Stimulated activated CD8-positive, alpha-beta memory T cell treated with anti-CD3 and anti-CD28 coated beads, Interleukin-2, amount 100 ng/mL, for 1 hour (primary cell): Measurements from ENCODE around the gene DPM3.
"Not testable (repeated sequence)": the region's sequence is repeated elsewhere in the genome, so short reads cannot be mapped to it uniquely, and the experiment has no call there.

Experiments
- DNase-seq, 2 donors: peaks; one replicate each; pipeline ENCODE4 v3.0.0-alpha.2; 2020; ENCODE audit warnings: low read depth in 2 of 2

Gene DPM3

DNA sequence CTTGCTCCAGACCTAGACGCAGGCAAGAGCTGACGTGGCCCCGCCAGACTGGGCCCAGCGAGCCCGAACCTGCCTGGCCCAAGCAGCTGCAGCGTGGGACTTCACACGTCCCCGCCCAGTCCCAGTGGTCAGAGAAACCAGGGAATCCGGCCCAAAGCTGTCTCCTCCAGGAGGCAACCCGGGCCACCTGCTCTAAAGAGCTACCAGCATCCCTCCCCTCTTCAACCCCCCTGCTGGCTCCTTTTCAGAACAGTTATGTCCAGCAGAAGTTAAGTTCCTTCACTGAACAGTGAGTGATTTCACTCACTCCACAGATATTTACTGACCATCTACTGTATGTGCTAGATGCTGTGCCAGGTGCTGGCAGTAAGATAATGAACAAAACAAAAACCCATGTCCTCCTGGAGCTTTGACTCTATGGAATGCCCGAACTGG, 14.8 kb downstream of the DPM3 start:
- no peak for DNase-seq

DNA sequence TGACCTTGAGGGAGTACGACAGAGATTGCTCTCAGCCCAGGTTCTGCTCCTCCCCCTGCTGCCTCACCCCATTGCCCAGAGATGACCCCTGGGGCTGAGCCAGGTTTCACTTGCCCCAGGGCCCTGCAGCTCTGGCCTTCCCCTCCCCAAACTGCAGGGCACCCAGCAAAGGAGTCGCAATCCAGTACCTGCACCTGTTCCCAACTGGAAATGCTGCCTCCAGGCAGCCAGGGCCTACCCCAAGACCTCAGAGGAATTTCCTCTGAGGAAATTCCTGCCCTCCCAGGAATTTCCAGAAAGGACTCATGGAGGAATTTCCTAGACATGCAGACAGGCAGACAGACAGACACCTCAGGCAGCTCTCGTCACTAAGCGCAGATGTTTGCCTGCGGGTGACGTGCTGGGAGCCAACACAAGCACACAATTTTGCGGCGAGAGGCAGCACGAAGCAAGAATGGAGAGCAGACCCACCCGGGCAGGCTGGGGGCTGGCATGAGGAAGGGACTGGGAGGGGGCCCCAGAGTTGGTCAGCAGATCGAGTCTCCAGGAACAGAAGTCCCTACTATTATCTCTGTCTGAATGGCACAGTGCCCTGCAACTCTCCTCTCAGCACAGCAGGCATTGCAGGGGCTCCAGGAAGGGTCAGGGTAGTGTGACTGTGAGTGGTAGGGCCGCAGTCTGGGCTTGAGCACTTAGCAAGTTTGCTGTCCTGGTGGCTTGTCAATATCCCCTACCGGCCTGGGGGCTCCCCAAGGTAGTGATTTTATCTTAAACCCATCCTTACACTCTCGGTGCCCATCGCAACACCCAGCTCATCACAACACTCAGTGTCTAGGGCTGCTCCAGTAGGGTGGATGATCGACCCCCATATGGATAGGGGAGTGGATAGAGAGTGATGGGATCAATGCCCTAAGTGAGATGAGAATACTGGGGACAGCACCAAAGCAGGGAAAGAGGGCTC, 15.5 kb downstream of the DPM3 start:
- no peak for DNase-seq

DNA sequence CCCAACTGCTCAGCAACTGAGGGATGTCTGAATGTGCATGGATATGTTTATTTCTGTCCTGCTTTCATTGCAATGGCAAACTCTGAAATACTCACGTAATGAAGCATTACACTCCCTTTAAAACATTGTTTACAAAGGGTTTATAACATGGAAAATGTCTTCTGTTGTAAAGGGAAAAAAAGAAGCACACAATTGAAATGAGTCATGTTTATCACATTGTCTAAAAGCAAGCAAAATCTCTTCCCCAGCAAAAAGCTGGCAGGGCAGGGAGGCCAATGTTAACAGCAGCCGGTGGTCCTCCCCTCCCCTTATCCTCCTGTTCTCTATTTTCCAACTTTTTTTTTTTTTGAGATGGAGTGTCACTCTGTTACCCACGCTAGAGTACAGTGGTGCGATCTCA, 16.5 kb downstream of the DPM3 start:
- no peak for DNase-seq

DNA sequence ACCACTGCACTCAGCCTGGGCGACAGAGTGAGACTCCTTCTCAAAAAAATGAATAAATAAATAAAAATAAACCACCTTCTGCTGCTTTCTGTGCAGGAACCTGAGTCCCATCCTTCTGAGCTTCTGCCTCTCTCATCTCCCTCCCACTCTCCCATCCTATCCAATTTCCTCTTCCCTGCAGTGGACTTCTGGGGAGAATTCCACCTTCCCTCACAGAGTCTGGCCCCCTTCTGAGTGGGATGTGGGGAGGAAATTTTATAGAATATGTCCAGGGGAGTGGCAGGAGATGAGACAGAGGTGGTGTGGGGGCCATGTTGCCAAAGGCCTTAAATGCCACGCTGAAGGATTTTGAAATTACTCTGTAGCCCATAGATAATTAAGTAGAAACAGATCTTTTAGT, 18.0 kb downstream of the DPM3 start:
- no peak for DNase-seq

DNA sequence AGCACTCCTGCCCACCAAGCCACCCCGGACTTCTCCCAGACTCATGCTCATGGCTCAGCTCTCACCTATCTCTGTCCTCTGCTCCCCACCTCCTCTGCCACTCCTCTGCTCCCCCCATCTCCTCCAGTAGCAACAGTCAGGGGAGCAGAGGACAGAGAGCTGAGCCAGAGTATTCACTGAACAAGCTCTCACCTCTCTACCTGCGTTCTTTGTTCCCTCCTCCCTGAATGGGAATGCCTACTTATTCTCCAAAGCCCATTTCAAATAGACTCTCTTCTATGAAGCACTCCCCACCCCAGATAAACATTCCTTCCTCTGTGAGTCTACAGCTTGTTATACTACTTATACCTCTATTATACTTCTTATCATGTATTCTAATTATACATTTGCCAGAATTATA, 19.1 kb downstream of the DPM3 start:
- no peak for DNase-seq

DNA sequence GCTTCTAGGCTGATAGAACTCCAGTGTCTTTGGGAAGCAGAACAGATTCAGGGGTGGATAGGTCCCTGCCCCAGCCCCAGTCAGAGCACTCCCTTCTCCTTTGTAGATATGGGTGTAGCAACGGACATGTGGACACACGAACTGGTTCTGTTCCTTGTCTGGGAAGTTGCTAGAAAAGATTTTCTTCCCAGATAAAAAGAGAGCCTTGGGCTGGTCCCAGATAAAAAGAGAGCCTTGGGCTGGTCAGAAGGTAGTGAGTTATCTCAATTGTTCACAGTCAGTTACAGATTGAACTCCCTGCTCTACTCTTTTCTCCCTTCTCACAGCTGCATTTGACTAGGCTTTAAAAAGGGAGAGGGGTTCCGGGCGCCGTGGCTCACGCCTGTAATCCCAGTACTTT, 20.1 kb downstream of the DPM3 start:
- no peak for DNase-seq

DNA sequence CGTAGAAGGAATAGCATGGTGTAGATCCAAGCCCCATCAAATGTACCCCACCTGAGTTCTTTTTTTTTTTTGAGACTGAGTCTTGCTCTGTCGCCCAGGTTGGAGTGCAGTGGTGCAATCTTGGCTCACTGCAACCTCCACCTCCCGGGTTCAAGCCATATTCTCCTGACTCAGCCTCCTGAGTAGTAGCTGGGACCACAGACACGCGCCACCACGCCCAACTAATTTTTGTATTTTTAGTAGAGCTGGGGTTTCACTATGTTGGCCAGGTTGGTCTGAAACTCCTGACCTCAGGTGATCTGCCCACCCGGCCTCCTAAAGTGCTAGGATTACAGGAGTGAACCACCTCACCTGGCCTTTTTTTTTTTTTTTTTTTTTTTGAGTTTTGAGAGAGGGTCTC, 22.2 kb downstream of the DPM3 start:
- not testable (repeated sequence) for DNase-seq

DNA sequence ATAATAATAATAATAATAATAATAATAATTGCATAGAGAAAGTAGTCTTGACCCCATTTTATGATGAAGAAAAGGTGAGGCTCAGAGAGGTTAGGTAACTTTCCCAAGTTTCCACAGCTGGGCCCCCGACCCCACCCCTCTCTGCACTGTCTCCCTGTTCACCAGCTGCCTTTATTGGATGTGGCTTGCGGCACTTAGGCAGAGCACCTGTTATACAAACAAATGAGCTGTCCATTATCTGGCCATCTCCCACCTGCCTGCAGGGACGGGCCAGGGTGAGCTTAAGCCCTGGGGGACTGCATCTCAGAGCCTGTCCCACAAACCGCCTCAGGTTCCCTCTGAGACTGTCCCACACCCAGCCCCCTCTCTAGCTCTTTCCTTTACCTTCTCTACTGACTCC, 22.7 kb downstream of the DPM3 start:
- no peak for DNase-seq

DNA sequence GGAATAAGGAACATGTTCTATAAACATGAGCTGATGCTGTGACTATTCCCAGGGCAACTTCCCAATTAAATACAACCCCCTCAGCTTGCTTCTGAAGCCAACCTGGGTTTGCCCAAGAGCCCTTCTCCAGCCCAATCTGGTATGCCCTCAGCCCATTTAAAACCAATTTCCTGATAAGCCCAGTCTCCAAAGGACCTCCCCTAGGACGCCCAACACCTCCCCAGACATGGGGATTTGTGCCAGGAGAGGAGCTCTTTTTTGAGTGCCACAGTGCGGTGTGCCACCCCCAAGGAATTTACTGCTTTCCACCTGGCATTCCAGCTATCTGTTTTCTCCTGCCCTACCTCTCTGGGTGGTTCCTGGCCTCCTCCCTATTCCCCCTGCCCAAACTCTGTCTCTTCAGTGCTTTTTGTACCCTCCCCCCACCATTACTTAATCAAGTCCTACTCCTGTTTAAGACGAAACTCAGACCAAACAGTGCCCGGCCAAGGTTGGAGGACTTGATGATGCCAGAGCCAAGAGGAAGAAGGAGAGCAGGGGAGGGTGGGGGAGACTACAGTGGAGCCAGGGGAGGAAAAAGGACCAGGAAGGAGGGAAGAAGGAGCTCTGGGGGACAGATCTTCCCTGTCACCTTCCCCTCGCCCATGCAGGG, 24.1 kb downstream of the DPM3 start:
- DNase-seq, result no peak

DNA sequence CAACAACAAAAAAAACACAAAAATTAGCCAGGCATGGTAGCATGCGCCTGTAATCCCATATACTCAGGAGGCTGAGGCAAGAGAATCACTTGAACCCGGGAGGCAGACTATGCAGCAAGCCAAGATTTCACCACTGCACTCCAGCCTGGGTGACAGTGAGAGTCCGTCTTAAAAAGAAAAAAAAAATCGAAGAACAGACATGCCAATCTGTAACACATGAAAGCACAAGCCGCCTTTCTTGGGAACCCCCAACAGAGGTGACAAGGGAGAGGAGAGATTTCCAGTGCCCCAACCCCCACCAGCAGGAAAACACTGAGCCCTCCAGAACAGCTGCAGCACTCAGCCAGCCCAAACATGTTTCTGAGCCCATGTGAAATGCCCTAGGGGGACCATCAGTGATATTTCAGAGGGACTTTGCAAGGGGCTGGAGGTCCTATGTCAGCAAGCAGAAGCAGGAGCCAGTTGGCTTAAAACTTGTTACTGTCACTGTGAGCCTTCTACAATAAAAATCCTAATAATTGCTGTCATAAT, 26.8 kb downstream of the DPM3 start:
- DNase-seq, result no peak

DNA sequence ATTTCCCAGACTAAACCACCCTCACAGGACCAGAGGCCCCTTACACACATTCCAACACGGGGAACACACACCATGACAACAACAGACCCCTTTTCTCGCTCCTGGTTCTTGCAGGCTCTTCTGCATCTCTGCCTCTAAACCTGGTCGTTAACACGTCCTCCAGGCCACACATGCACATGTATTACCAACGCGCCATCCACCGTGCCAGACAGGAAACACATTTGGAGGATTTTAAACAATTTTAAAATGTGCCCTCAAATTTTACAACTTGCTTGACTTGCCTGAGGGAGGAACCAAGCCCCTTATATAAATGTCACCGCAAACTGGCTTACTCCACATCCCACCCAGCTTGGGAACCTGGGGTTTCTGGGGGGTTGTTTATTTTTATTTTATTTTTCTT, 29.5 kb downstream of the DPM3 start:
- DNase-seq, result no peak

DNA sequence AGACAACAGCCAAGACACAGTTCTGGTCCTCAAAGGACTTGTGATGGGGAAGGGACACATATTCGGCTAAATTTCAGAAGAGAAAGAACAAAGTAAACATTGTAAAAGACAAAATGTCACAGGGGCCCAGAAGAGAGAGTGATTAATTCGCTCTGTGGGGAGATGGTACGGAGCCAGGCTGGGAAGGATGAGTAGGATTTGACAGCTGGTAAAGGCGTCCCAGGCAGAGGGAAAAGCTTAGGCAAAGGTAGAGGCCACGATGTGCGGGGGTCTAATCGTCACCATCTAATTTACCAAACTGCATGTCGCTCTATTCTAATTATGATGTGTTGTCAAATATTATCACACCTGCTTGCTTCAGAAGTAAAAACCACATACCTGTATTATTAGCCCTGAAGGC, 29.9 kb downstream of the DPM3 start:
- no peak for DNase-seq

DNA sequence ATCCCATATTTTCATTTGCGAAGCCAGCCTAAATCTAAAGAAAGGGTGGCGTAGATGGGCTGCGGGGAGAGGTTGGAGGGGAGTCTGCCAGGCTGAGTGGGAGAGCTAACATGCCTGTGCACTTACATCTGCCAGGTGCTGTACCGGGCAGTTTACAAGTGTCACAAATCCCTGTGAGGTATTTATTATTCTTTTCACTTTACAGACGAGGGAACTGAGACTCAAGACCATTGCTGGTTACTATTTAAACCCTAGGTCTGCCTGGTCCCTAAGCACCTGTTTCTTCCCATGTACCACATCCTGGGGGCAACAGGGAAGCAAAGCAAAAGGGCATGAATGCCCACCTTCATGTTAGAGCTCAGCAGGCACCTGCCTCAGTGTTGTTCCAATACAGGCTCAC, 32.0 kb downstream of the DPM3 start:
- DNase-seq, result no peak

DNA sequence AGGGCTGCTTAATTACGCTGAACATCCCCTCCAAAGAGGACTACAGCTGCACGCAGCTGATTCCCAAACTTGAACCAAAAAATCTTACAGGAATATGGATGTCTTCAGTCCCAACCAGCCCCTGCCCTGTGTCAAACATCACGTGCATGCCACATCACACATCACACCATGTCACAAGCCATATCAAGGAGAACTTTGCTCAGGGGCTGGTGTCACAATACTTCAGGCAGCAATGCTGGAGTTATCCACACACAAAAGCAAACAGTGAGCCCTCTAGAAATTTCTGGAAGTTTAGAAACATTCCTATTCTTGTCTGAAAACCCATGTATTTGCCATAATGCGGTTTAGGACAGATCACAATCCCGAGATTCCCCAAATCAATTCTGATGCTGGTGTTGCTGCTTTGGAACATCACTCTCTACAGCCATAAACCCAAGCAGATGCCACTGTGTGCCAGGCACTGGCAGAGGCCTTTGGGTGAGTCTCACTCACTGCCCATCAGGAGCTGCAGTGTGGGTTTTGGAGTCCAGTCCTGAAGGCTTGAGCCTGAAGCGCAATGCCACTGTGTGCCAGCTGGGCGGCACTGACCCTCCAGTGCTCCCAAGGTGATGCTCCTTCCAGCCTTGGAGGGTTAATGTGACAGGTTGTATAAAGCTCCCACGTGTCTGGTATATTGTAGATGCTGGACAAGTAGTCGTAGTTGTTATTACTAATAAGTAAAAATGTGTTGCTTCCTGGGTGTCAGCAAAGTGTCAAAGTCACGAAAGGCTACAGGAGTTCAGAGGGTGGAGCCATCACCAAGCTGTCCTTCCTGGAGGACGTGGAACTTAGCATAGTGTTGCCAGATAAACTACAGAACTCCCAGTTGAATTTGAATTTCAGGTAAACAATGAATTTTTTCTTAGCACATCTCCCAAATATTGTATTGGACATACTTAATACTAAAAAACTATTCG, 32.7 kb downstream of the DPM3 start:
- no peak for DNase-seq

DNA sequence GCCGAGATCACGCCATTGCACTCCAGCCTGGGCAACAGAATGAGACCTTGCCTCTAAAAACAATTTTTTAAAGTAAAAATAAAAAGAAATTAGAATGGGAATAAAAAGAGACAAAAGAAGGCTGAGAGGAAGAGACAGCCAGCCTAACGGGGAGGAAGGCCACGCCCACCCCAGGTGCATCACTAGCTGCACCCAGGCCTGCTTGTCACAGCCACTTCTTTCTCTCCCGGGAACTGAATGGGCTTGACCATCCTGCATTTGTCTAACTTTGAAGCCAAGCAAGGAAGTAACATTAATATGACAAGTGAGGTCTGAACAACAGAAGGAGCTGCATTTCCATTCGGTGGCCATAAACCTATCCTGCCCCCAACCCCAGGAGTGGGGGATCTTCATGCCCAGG, 33.5 kb downstream of the DPM3 start:
- no peak for DNase-seq

DNA sequence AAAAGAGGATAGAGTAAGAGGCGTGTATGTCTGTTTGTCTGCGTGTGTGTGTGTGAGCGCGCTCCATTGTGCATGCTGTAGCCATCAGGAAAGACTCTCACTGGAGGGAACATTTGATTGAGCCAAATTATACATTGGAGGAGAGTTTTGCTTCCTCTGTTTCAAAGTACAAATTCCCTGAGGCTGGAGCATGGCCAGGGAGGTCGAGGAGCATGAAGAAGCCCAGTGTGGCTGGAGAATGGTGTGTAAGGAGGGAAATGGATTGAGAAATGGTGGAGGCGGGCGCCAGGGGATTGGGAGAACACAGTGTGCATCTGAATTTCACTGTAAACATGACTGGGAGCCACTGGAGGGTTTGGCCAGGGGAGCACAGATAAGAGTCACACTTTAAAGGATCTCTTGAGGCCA, 34.7 kb downstream of the DPM3 start:
- no peak for DNase-seq

DNA sequence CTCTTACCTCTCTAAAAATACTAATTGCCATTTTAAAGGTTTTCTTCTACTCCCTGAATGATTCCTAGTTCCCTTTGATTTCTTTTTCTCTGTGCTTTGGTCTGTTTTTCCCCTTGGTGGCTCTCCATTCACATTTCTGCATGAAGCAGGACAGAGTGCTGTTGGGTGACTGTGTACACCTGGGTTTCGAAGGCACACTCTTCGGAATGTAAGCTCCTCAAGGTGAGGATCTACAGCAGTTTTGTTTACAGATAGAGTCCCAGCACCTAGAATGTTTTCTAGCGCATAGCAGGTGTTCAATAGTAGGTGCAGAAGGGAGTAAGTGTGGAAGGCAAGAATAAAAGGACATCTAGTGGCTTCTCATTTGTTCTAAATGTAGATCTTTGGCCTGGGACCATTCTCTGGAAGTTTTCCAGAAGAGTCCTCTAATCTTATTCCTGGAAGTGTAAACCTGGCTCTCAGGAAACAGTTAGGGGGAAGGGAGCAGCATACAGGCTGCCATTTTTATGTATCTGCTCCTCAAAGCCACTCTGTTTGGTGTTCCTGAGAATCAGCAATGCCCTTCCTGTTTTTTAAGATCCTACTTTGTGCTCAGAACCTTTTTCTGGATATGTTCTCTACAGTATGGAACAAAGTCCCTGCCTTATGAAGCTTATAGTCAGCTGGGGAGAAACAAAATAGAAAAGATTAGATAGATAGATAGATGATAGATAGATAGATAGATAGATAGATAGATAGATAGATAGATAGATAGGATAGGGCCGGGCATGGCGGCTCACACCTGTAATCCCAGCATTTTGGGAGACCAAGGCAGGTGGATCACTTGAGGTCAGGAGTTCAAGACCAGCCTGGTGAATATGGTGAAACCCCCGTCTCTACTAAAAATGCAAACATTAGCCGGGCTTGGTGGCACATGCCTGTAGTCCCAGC, 35.5 kb downstream of the DPM3 start:
- DNase-seq, result no peak

DNA sequence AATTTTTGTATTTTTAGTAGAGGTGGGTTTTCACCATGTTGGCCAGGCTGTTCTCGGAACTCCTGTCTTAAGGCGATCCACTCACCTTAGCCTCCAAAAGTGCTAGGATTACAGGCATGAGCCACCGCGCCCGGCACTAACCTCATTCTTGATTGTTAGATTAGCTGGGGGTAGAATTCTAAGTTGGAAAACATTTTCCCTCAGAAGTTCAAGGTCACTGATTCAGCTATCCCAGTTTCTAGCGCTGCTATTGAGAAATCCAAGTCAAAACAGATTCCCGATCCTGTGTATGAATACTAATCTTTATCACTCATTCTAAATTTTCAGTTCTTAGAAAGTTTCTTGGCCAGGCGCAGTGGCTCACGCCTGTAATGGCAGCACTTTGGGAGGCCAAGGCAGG, 37.0 kb downstream of the DPM3 start:
- no peak for DNase-seq

DNA sequence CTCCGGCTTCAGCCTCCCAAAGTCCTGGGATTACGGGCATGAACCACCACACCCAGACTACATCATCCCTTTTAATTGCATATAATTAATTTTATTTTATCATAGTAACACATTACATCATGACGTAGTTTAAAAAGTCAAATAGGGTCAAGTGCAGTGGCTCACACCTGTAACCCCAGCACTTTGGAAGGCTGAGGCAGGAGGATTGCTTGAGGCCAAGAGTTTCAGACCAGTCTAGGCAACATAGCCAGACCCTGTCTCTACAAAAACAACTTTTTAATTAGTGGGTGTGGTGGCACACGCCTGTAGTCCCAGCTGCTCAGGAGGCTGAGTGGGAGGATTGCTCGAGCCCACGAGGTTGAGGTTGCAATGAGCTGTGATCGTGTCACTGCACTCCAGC, 41.0 kb downstream of the DPM3 start:
- no peak for DNase-seq

DNA sequence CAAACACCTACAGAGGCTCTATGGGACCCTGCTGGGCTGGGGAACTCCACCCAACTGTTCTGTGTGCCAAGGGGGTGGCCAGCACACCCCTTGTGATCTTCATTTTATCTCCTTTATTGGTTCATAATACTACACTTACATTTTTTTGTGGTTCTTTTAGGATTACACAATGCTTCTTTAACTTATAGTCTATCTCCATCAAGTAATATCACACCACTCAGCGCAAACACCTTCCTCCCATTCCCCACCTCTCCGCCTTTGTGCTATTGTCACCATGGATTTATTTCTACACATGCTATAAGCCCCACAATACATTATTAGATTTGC, 45.7 kb downstream of the DPM3 start:
- no peak for DNase-seq
